Small intestine (tissue), 7 donors: Measurements from ENCODE around the gene SH3RF2. TPM values are rescaled to one million over a fixed set of nuclear protein-coding genes. Genes with fewer than 3 reads are reported as not detected.

Source experiments
- DNase-seq, 2 donors: peaks; one replicate each; pipeline versions ENCODE4 v3.0.0 to v3.0.0-alpha.2; 2013
- FAIRE-seq: peaks from 2 replicates; lab custom pipeline; 2012; peaks lifted over from hg19 to GRCh38; lab: Jason Lieb, UNC
- H3K27ac ChIP-seq, 3 donors: one replicate each; pipeline ENCODE4 v1.5.1; 2013; ENCODE audit warnings: low read length in 2 of 3, mild to moderate bottlenecking in 2 of 3, control low read depth in 1 of 3, inconsistent platforms in 1 of 3, low read depth in 1 of 3, moderate library complexity in 1 of 3
- H3K27me3 ChIP-seq, 3 donors: one replicate each; pipeline ENCODE4 v1.6.1; 2013; ENCODE audit warnings: low read length in 3 of 3, inconsistent platforms in 1 of 3; ENCODE audit not compliant: control insufficient read depth in 3 of 3, insufficient read depth in 3 of 3
- H3K36me3 ChIP-seq, 3 donors: one replicate each; pipeline ENCODE4 v1.6.1; 2013; ENCODE audit warnings: low read length in 3 of 3, inconsistent platforms in 1 of 3, low read depth in 1 of 3, mild to moderate bottlenecking in 1 of 3, moderate library complexity in 1 of 3; ENCODE audit not compliant: control insufficient read depth in 3 of 3, insufficient read depth in 2 of 3
- H3K4me1 ChIP-seq, 3 donors: one replicate each; pipeline ENCODE4 v1.6.1; 2013; ENCODE audit warnings: low read length in 2 of 3, inconsistent platforms in 1 of 3, low read depth in 1 of 3, mild to moderate bottlenecking in 1 of 3, moderate library complexity in 1 of 3; ENCODE audit not compliant: control insufficient read depth in 3 of 3, insufficient read depth in 2 of 3
- H3K4me3 ChIP-seq, 3 donors: one replicate each; pipeline ENCODE4 v1.5.1; 2013; ENCODE audit warnings: low read length in 3 of 3, control low read depth in 1 of 3, inconsistent platforms in 1 of 3, low read depth in 1 of 3, mild to moderate bottlenecking in 1 of 3, moderate library complexity in 1 of 3
- H3K9me3 ChIP-seq, 2 donors: one replicate each; pipeline ENCODE4 v1.6.1; 2013; ENCODE audit warnings: low read depth in 1 of 2, low read length in 1 of 2; ENCODE audit not compliant: control insufficient read depth in 2 of 2, insufficient read depth in 1 of 2
- WGBS, 3 donors: extraction: QIAGEN DNeasy Blood & Tissue Kit; methylation state at CpG; one replicate each; pipeline ENCODE4 v1.1.7; 2013; 5-methylcytosine and 5-hydroxymethylcytosine counted together
- polyA plus RNA-seq, 4 donors: library from polyadenylated mRNA; stranded (reverse) in 3 of 4; unstranded in 1 of 4; fragments of 200-250 nt in 3 of 4; fragments of 120-200 nt in 1 of 4; gene quantifications; one replicate each; pipeline versions ENCODE4 v1.2.1 to v1.2.3, GENCODE V29; 2013
- donor health status: healthy with polysubstance abuse.
- donor health status: control.
- donor health status: control.
- donor health status: Bipolar disorder and iron deficiency.
- donor health status: healthy.

Gene SH3RF2
- polyA plus RNA-seq, 4 donors: 14.3 to 44.0 (median 24.3) TPM

GRCh38 chr5:145971108-145971507 is 34.7 kb downstream of the SH3RF2 start:
- no peak for FAIRE-seq
- H3K36me3 ChIP-seq: peaks cover 0 to 12% (median 0%) of the 10 kb centered on the region in 3 donors

GRCh38 chr5:145971701-145972100 is 35.3 kb downstream of the SH3RF2 start:
- Histone ChIP-seq H3K27me3 (no peaks in the 10 kb centered on the region), H3K4me1 (peaks cover 0 to 29% (median 3%) of the 10 kb centered on the region in 3 donors), H3K4me3 (no peak overlapping the region), H3K36me3 (peaks cover 0 to 12% (median 0%) of the 10 kb centered on the region in 3 donors), H3K9me3 (peaks cover 0 to 6% of the 10 kb centered on the region in 2 donors), H3K27ac (no peak overlapping the region)
- no peak for DNase-seq
- no peak for FAIRE-seq
- WGBS, 3 donors: 95 to 100% (median 96%) methylated on average over 1 of the region's 1 CpG

More at GRCh38 chr5:145971108-145971507, 34.7 kb downstream of the SH3RF2 start:
- no peaks in the 10 kb centered on the region for H3K27me3 ChIP-seq
- WGBS, 3 donors: 86 to 95% (median 92%) methylated on average over 2 of the region's 2 CpGs
- H3K27ac ChIP-seq: no peak overlapping the region
- H3K9me3 ChIP-seq: peaks cover 0 to 6% of the 10 kb centered on the region in 2 donors
- no peak overlapping the region for H3K4me3 ChIP-seq
- DNase-seq: no peak
- peaks cover 0 to 23% (median 0%) of the 10 kb centered on the region in 3 donors for H3K4me1 ChIP-seq

GRCh38 chr5:145975001-145975360 is 38.6 kb downstream of the SH3RF2 start:
- peaks cover 0 to 8% (median 0%) of the 10 kb centered on the region in 3 donors for H3K36me3 ChIP-seq
- WGBS, 3 donors: 76 to 83% (median 81%) methylated on average over 3 of the region's 3 CpGs
- H3K4me3 ChIP-seq: no peak overlapping the region
- DNase-seq (no peak), FAIRE-seq (no peak)
- H3K27ac ChIP-seq: peak overlapping the region in 1 of 3 donors; percentile 69
- H3K9me3 ChIP-seq: peaks cover 0 to 6% of the 10 kb centered on the region in 2 donors
- peaks cover 3 to 60% (median 6%) of the 10 kb centered on the region in 3 donors for H3K4me1 ChIP-seq
- no peaks in the 10 kb centered on the region for H3K27me3 ChIP-seq

DNA sequence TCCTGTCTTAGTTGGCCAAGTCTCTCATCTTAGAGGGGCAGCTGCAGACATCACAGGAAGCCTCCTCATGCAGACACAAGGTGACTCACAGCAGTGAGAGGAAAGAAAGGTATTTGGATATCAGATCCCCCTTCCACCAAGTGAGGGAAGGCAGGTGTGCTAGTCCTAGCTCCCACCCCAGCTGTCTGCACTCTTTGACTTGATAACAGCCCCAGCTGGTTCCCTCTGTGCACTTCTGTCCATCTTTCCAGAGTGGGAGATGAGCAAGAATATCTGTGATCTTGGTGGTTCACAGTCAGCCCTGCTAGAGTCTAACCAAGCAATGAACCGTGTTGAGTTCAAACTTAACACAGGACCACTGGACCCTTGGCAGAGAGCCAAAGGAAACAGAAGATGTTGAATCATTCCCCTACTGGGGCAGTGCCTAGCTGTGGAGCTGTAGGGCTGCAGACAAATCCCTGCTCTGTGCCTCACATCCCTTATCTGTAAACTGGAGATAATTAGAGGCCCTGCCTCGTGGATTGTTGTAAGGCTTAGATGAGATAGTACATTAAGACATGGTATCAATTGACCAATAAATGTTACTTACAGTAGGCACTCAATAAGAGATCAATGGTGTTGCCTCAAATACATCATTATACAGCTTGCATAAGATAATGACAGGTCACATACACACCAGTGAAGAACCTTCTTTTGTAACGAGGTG is 39.1 kb downstream of the SH3RF2 start:
- WGBS, 3 donors: 24 to 40% (median 34%) methylated on average over 3 of the region's 3 CpGs
- H3K4me3 ChIP-seq: no peak overlapping the region
- peaks cover 3 to 65% (median 6%) of the 10 kb centered on the region in 3 donors for H3K4me1 ChIP-seq
- no peaks in the 10 kb centered on the region for H3K27me3 ChIP-seq
- H3K27ac ChIP-seq: peak overlapping the region in 1 of 3 donors; percentile 69
- peaks cover 0 to 8% (median 0%) of the 10 kb centered on the region in 3 donors for H3K36me3 ChIP-seq
- peak; percentile 68 to 92 for DNase-seq
- no peak for FAIRE-seq
- H3K9me3 ChIP-seq: peaks cover 0 to 6% of the 10 kb centered on the region in 2 donors

GRCh38 chr5:145976431-145977155 is 40.2 kb downstream of the SH3RF2 start:
- Histone ChIP-seq H3K36me3 (peaks cover 0 to 8% (median 0%) of the 10 kb centered on the region in 3 donors), H3K27me3 (no peaks in the 10 kb centered on the region), H3K4me1 (peaks cover 6 to 76% (median 8%) of the 10 kb centered on the region in 3 donors), H3K9me3 (peaks cover 0 to 6% of the 10 kb centered on the region in 2 donors), H3K4me3 (no peak overlapping the region), H3K27ac (peak overlapping the region in 2 of 3 donors; percentile 38 to 69)
- DNase-seq (peak in 1 of 2 donors; percentile 33), FAIRE-seq (no peak)
- WGBS, 3 donors: 48 to 58% (median 53%) methylated on average over 7 of the region's 7 CpGs

- H3K4me1 ChIP-seq: peaks cover 10 to 84% (median 12%) of the 10 kb centered on the region in 3 donors
- 21 to 55% (median 37%) methylated on average over 3 of the region's 3 CpGs for whole genome bisulfite sequencing, 3 donors
Observed at GRCh38 chr5:145978171-145978570, 41.8 kb downstream of the SH3RF2 start.

GRCh38 chr5:145978708-145979107 is 42.3 kb downstream of the SH3RF2 start:
- 12 to 39% (median 16%) methylated on average over 1 of the region's 1 CpG for WGBS, 3 donors
- Histone ChIP-seq H3K9me3 (peaks cover 0 to 6% of the 10 kb centered on the region in 2 donors), H3K27me3 (no peaks in the 10 kb centered on the region), H3K4me1 (peaks cover 12 to 87% (median 16%) of the 10 kb centered on the region in 3 donors), H3K27ac (peak overlapping the region; percentile 32 to 69 (median 34)), H3K36me3 (peaks cover 0 to 4% (median 0%) of the 10 kb centered on the region in 3 donors), H3K4me3 (no peak overlapping the region)
- FAIRE-seq (no peak), DNase-seq (peak in 1 of 2 donors; percentile 79)

More at GRCh38 chr5:145978171-145978570, 41.8 kb downstream of the SH3RF2 start:
- Histone ChIP-seq H3K27ac (peak overlapping the region; percentile 42 to 69 (median 59)), H3K36me3 (peaks cover 0 to 4% (median 0%) of the 10 kb centered on the region in 3 donors), H3K27me3 (no peaks in the 10 kb centered on the region), H3K4me3 (no peak overlapping the region), H3K9me3 (peaks cover 0 to 6% of the 10 kb centered on the region in 2 donors)
- DNase-seq: peak in 1 of 2 donors; percentile 34
- FAIRE-seq: no peak
